ENCODE measurements around the gene RFX2.

Gene RFX2

DNA sequence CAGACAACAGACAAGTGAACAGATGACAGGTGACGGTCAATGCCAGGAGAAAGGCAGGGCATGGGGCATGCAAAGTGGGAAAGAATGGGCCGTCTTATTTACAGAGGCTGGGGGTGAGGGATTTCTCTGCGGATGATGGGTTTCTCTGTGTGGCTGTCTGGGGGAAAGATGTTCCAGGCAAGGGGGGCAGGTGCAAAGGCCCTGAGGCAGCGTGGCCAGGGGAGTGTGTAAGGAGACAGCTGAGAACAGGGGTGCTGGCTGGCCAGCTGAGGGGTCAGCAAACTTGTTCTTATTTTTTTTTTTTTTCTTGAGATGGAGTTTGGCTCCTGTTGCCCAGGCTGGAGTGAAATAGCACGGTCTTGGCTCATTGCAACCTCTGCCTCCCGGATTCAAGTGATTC, 110.6 kb downstream of the RFX2 start:
- TF ChIP-seq GATA2 (IDR thresholded peaks at IDR 0.05; ENCODE audit: low read depth, low read length) (no peak), GATA3 (IDR thresholded peaks at IDR 0.05; ENCODE audit: low read depth, low read length) (no peak)

DNA sequence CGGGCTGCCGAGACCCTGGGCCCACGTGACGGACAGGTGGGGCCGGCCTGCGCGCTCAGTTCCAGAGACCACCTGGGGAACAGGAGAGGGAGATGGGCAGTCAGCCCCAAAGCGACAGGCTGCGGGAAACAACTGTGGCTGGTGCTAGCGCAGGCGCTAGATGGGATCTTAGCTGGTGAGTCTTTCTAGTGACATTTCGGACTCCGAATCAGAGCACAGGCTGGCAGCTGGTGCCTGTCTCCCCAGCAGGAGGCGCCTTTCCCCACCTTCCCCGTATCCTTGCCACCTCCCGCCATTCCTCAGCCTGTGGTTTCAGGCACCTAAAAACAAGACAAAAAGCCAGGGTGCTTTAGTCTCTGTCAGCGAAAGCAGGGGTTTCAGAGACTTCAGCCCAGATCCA, 112.9 kb downstream of the RFX2 start:
- no peak for TF ChIP-seq GATA3 (IDR thresholded peaks at IDR 0.05; ENCODE audit: low read depth, low read length)
- no peak for TF ChIP-seq GATA2 (IDR thresholded peaks at IDR 0.05; ENCODE audit: low read depth, low read length)

DNA sequence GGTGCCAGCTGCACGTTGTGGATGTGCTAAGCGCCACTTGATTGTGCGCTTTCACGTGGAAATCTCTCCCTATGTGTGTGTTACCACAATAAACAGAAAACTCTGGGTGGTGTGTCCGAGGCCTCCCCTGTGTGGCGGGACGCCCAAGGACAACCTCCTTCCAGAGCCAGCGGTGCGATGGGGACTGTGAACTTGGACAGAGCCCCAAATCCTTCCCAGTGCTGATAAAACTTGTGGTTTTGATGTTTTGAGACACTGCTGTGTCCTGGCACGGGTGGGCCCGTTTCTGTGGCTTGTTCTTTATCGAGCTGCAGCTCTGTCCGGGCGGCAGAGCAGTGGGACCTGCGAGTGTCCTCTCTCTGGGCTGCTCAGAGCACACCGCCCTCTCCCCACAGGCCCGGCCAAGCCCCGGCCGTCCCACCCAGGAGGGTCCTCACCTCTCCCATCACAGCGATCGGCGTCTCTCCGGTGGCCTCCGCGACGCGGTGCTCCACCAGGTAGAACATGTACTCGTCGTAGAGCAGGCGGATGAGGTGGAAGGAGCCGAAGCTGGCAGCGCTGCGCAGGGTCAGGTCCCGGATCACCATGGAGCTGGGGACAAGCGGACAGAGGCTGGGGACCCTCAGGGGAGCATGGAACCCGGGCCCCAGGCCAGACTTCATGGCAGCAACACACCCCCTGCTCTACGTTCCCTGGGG, 113.5 kb downstream of the RFX2 start:
- no peak for TF ChIP-seq GATA2 (IDR thresholded peaks at IDR 0.05; ENCODE audit: low read depth, low read length)
- TF ChIP-seq GATA3 (IDR thresholded peaks at IDR 0.05; ENCODE audit: low read depth, low read length), result no peak

DNA sequence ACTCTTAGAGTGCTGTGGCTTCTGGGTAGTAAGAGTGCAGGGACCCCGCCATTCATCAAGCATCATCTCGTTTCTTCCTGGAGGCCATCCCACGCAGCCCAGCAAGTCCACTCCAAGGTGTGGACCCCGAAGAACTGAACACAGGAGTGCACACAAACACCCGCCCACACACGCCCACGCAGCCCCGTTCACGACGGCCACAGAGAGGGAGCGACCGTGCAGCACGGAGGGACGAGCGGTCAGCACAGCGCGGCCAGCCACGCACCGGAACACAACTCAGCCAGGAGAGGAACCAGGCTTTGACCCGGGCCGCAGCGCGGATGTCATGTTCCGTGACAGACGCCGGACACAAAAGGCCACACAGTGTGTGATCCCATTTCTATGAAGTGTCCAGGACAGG, 114.2 kb downstream of the RFX2 start:
- TF ChIP-seq GATA2 (IDR thresholded peaks at IDR 0.05; ENCODE audit: low read depth, low read length) (no peak), GATA3 (IDR thresholded peaks at IDR 0.05; ENCODE audit: low read depth, low read length) (no peak)

DNA sequence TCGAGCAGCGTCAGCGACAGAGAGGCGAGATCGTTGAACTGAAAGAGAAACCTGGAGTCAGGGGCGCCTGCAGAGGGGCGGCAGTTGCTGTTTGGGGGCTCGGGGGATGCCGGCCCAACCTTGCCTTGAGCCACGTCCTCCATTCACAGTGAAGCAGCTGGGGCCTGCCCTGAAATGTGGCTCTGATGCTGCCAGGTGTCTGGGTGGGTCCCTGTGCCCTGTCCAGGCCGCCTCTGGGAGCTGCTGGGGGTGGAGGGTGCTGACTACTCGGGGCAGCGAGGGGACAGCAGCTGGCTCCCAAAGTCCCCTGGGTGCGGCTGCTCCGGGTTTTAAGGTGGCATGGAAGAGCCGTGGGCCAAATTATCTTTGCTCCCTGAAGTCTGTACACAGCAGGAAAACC, 114.7 kb downstream of the RFX2 start:
- TF ChIP-seq GATA2 (IDR thresholded peaks at IDR 0.05; ENCODE audit: low read depth, low read length), result no peak
- TF ChIP-seq GATA3 (IDR thresholded peaks at IDR 0.05; ENCODE audit: low read depth, low read length), result no peak

DNA sequence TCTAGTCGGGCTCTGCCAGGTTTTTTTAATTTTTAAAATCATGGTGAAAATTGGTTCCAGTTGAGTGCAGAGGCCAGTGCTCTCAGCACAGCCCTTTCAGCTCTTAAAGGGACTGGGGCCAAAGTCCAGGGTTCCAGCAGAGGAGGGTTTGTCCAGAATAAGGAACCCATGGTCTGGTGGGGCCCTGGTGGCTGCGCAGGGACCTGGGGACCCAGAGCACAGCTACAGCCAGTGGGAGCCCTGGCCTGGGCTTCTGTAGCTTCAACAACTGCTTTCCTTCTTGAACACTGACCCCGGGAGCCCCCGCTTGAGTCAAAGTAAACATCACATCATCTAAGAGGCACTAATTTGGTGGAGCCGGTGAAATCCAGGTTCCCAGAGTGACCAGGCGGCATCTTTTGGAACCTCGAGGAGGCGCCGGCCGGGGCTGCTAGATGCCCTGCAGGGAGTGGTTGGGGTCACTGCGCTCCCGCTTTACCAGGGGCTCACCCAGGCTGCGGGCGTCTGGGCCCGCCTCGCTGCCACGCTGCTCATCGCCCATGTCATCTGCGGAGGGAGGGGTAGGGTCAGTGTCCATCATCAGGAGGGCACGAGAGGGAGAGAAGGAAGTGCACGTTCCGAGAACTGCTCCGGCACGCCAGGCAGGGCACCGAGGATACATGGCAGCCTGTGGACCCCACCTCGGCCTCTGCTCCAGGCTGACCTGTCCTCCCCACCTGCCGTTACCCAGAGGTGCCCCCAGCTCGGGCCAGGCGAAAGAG, 115.7 kb downstream of the RFX2 start:
- TF ChIP-seq GATA3 (IDR thresholded peaks at IDR 0.05; ENCODE audit: low read depth, low read length) (no peak), GATA2 (IDR thresholded peaks at IDR 0.05; ENCODE audit: low read depth, low read length) (no peak)

DNA sequence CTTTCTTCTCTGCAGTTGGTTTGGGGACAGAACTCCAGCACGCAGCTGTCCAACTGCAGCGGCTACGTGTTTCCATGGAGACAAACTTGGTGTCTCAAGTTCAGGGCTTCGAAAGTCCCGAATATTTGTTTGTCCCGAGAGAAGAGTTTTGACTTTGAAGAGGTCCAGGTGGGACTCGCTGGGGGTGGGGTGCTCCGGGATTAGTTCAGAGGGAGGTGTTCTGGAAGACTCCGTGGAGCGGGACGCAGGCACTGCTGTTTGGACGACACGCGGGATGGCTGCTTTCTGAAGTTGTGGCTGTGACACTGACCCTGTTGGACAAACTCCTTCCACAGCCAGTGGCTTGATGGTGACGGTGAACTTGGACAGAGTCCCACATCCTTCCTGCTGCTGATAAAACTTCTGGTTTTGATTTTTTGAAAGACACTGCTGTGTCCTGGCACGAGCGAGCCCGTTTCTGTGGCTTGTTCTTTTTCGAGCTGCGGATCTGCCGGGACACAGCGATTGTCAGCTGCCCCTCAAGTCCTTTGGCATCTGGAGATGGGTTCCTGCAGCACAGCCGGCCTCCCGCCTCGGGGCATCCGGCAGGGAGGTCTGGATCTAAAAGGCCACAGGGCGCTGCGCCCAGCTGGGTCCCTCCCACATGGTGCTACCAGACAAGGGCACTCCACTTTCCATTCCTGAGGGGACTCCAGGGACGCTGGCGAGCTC, 116.5 kb downstream of the RFX2 start:
- no peak for TF ChIP-seq GATA3 (IDR thresholded peaks at IDR 0.05; ENCODE audit: low read depth, low read length)
- TF ChIP-seq GATA2 (IDR thresholded peaks at IDR 0.05; ENCODE audit: low read depth, low read length), result no peak

DNA sequence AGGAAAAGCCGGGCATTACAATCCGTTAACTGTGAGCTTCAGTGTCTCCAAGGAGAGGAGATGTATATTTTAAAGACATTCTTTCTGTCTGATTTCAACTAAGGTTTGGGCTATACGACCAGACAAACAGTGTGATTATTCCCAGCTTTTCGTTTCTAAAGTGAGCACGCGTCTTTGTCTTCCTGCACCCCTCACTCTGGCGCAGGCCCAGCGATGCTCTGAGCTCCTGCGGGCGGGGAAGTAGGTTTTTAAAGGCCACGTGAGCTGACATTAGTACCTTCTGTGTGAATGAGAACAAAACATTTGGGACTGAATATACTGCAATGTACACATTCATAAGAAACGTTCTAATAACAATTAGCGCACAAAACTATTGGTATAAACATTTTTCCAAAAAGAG, 117.1 kb downstream of the RFX2 start:
- TF ChIP-seq GATA3 (IDR thresholded peaks at IDR 0.05; ENCODE audit: low read depth, low read length), result no peak
- no peak for TF ChIP-seq GATA2 (IDR thresholded peaks at IDR 0.05; ENCODE audit: low read depth, low read length)

DNA sequence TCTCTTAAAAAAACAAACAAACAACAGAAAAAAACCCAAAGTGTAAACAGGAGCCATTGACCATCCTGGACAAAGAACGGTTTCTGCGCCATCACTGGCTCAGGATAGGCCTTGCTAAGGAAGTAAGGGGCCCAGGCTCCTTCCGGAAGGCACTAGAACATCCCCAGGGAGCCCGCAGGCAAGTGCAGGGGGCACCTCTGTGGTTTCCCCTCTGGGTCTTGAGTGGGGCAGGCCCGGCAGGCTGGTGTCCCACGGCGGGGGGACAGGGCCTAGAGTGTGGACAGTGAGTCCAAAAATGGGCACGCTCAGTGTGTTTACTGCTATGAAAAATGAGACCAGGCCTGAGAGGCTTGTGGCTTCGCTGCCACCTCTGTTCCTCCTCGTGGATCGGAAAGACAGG, 117.5 kb downstream of the RFX2 start:
- no peak for TF ChIP-seq GATA2 (IDR thresholded peaks at IDR 0.05; ENCODE audit: low read depth, low read length)
- TF ChIP-seq GATA3 (IDR thresholded peaks at IDR 0.05; ENCODE audit: low read depth, low read length), result no peak

DNA sequence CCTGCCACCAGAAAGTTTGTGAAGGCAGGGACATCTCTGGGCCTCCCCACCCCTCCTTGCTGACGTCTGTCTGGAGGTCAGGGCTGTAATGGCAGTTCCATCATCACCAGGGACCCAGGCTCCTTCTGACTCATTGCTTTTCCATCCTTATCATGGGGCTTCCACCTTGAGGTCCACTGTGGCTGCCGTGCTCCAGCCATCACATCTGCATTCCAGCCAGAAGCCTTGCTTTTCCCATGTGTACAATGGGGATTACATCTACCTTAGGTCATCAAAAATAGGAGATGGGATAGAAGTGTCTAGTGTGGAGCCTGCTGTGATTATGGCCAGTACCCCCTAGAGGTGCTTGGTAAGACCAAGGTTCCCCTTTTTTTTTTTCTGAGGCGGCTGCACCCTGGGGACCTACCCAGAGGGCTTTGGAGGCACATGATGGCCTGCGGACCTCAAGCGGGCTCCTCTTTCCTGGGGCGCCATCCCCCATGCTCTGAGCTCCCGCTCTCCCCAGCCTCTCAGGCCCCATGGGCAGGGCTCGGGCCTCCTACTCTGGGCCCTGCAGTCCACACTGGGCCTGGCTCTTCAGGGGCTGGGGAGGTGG, 119.0 kb downstream of the RFX2 start:
- TF ChIP-seq GATA2 (IDR thresholded peaks at IDR 0.05; ENCODE audit: low read depth, low read length) (no peak), GATA3 (IDR thresholded peaks at IDR 0.05; ENCODE audit: low read depth, low read length) (no peak)

DNA sequence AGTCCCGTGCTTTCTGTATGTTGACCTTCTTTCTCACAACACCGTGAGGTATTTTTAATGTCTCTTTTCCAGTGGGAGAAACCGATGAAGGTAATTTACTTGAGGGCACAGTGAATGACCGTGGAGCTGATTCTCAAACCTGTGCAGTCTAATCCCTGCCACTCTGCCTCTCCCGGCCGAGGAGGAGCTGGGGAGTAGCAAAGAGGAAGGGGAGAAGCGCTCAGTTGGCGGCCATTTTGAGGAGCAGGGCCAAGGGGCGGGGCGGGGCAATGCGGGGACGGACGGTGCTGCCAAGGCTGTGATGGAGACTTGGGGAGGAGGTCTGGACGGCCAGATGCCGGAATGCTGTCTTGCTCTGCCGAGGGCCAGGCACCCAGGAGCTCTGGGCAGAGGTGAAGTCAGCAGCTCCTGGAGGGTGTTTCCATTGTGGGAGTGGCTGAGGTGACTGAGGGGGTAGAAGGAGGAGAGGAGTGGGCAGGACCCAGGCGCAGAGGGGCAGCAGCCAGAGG, 120.0 kb downstream of the RFX2 start:
- no peak for TF ChIP-seq GATA3 (IDR thresholded peaks at IDR 0.05; ENCODE audit: low read depth, low read length)
- no peak for TF ChIP-seq GATA2 (IDR thresholded peaks at IDR 0.05; ENCODE audit: low read depth, low read length)

DNA sequence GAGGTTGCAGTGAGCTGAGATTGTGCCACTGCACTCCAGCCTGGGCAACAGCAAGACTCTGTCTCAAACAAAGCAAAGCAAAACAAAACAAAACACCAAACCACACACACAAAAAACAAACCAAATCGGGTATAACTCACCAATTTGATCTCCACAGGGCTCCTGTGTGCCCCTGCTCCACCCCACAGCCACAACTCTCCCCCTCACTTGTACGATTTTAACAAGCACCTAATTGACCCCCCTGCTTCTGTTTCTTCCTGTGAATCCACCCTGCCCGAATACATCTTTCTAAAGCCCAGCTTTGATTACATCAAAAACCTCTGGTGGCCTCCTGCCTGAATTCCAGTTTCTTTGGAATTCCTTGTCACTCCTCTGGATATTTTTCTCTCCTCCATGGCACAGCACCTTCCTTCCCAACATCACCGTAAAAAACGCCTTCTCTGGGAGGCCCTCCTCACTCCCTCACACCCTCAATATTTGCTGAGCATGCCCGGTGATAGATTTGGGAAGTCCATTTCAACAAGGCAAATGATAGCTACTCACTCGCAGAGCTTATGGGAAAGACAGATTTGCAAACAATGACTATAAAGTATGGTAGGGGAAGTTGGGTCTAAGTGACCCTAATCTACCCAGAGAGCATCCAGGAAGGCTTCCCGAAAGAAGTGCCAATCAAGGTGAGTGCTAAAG, 120.8 kb downstream of the RFX2 start:
- TF ChIP-seq GATA2 (IDR thresholded peaks at IDR 0.05; ENCODE audit: low read depth, low read length), result no peak
- TF ChIP-seq GATA3 (IDR thresholded peaks at IDR 0.05; ENCODE audit: low read depth, low read length), result no peak

DNA sequence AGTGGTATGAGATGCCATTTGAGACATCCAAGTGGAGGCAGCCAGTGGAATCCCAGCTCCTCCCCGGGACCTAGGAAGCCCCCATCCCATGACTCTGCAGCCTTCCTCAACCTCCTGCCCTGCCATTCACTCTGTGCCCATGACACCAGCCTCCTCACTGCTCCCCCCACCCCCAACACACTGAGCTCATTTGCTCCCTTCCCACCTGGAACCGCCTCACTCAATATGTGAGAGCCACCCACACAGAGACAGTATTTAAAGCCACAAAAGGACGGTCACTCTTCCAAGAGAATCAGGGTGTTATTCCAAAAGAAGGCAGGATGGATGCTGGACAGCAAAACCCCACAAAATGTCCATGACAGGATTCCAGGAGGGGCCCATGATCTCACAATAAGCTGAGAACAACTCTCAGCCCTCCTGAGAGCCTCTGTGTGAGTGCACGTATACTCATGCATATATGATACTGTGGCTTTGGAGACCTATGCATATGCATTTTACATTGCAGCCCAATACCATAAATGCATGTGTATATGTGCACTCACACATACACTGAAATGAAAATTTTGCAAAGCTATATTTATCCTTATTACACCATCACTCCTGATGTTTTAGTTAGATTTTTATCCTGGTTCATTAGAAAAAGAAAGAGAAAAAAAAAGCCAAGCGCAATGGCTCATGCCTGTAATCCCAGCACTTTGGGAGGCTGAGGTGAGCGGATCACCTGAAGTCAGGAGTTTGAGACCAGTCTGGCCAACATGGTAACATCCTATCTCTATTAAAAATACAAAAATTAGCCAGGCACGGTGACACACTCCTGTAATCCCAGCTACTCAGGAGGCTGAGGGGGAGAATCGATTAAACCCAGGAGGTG, 121.5 kb downstream of the RFX2 start:
- TF ChIP-seq GATA3 (IDR thresholded peaks at IDR 0.05; ENCODE audit: low read depth, low read length) (no peak), GATA2 (IDR thresholded peaks at IDR 0.05; ENCODE audit: low read depth, low read length) (no peak)
